Caco-2 (cell line): ENCODE measurements around the gene REEP3. TPM values are rescaled to one million over a fixed set of nuclear protein-coding genes. Genes with fewer than 3 reads are reported as not detected.

Experiments
- BruUV-seq: library from RNA; stranded (reverse); fragments of 400-500 nt; replicated peaks from 2 replicates; lab custom pipeline; 2021; lab: Mats Ljungman, UMichigan
- CTCF ChIA-PET: fragments of 300-600 bp; sonication (Branson Sonifier 250); formaldehyde crosslinking; loops from one replicate; lab custom pipeline; 2022; ENCODE audit warnings: antibody characterized with exemption; lab: Charles Lee
- POLR2A ChIA-PET: fragments of 300-600 bp; sonication (Branson Sonifier 250); formaldehyde crosslinking; loops from one replicate; lab custom pipeline; 2022; ENCODE audit warnings: antibody characterized with exemption; lab: Charles Lee
- DNase-seq, 2 experiments: peaks; one replicate each; pipeline versions ENCODE4 v3.0.0 to v3.0.0-alpha.2; 2020 to 2022
- H3K27me3 ChIP-seq: replicated peaks from 2 replicates; pipeline ENCODE4 v1.6.0; 2011; ENCODE audit warnings: low read length; ENCODE audit not compliant: control insufficient read depth, insufficient read depth
- H3K36me3 ChIP-seq: 2 replicates; pipeline ENCODE4 v1.5.1; 2011; ENCODE audit warnings: low read length; ENCODE audit not compliant: control insufficient read depth, insufficient read depth
- H3K4me1 ChIP-seq: fragments of 250-450 bp; sonication (Bioruptor Pico); 2 replicates; pipeline ENCODE4 v1.5.1; 2020; ENCODE audit warnings: mild to moderate bottlenecking
- H3K4me3 ChIP-seq: 2 replicates; pipeline ENCODE4 v1.5.1; 2011; ENCODE audit warnings: low read depth, mild to moderate bottlenecking, control low read depth, low read length
- H3K9me3 ChIP-seq: fragments of 250-450 bp; sonication (Bioruptor Pico); 2 replicates; pipeline ENCODE4 v1.5.1; 2020; ENCODE audit warnings: mild to moderate bottlenecking, moderate library complexity
- H3K27ac Mint-ChIP-seq: one replicate; pipeline ENCODE4 v1.8.0; 2022; ENCODE audit warnings: mixed read lengths; ENCODE audit not compliant: unreplicated experiment
- H3K27me3 Mint-ChIP-seq: one replicate; pipeline ENCODE4 v1.8.0; 2022; ENCODE audit warnings: mixed read lengths; ENCODE audit not compliant: insufficient read depth, unreplicated experiment
- H3K36me3 Mint-ChIP-seq: one replicate; pipeline ENCODE4 v1.8.0; 2022; ENCODE audit warnings: mild to moderate bottlenecking, mixed read lengths; ENCODE audit not compliant: insufficient read depth, unreplicated experiment
- H3K4me1 Mint-ChIP-seq: one replicate; pipeline ENCODE4 v1.8.0; 2022; ENCODE audit warnings: low read depth, mixed read lengths; ENCODE audit not compliant: unreplicated experiment
- H3K4me3 Mint-ChIP-seq: one replicate; pipeline ENCODE4 v1.8.0; 2022; ENCODE audit warnings: mild to moderate bottlenecking, moderate library complexity, mixed read lengths; ENCODE audit not compliant: unreplicated experiment
- H3K9me3 Mint-ChIP-seq: one replicate; pipeline ENCODE4 v1.8.0; 2022; ENCODE audit warnings: mixed read lengths; ENCODE audit not compliant: unreplicated experiment
- CTCF ChIP-seq, 2 experiments: fragments of 200-600 bp in 1 of 2; IDR thresholded peaks; 1 replicate in 1 of 2; 2 replicates in 1 of 2; pipeline versions ENCODE4 v1.5.1 to v1.8.0; 2011 to 2022; ENCODE audit warnings: antibody characterized with exemption in 1 of 2, control low read depth in 1 of 2, inconsistent platforms in 1 of 2, low read depth in 1 of 2, low read length in 1 of 2, mild to moderate bottlenecking in 1 of 2, moderate library complexity in 1 of 2; ENCODE audit not compliant: insufficient read depth in 1 of 2, severe bottlenecking in 1 of 2, unreplicated experiment in 1 of 2
- intact Hi-C: fragments of 100-400 bp; cut with micrococcal nuclease; formaldehyde crosslinking; loops from one replicate; pipeline ENCODE4 v1.10.0; 2022; ENCODE audit not compliant: unreplicated experiment
- total RNA-seq: library from RNA; stranded (reverse); gene quantifications from 2 replicates; pipeline ENCODE4 v1.2.3, GENCODE V29; 2022

Gene REEP3
- total RNA-seq, 1 experiment from 2014 or later, result 66.4 TPM

GRCh38 chr10:63573068-63573697 lies 52.0 kb downstream of the REEP3 start:
- intact Hi-C loops, result no loop called here
- DNase-seq, result no peak
- Histone ChIP-seq H3K9me3 (no peaks in the 10 kb centered on the region), H3K4me3 (no peak overlapping the region), H3K27me3 (no peaks in the 10 kb centered on the region), H3K4me1 (no peaks in the 10 kb centered on the region), H3K36me3 (no peaks in the 10 kb centered on the region; the same call in 1 of the 2 replicates)
- Mint-ChIP-seq H3K27me3 (no peaks in the 10 kb centered on the region), H3K9me3 (no peaks in the 10 kb centered on the region), H3K27ac (no peak overlapping the region), H3K4me3 (no peak overlapping the region), H3K36me3 (peaks cover 12% of the 10 kb centered on the region), H3K4me1 (no peaks in the 10 kb centered on the region)
- CTCF ChIA-PET, result no interaction called here
- BruUV-seq, result no TSS peak
- TF ChIP-seq CTCF (IDR thresholded peaks at IDR 0.05; ENCODE audit: insufficient read depth in 1 of 2, low read depth in 1 of 2, low read length in 1 of 2, severe bottlenecking in 1 of 2, unreplicated experiment in 1 of 2), result no peak
- POLR2A ChIA-PET, result no interaction called here

GRCh38 chr10:63574011-63574410 lies 52.8 kb downstream of the REEP3 start:
- intact Hi-C loops, result no loop called here
- Mint-ChIP-seq H3K27ac (no peak overlapping the region), H3K4me1 (no peaks in the 10 kb centered on the region), H3K4me3 (no peak overlapping the region), H3K27me3 (no peaks in the 10 kb centered on the region), H3K36me3 (peaks cover 12% of the 10 kb centered on the region), H3K9me3 (no peaks in the 10 kb centered on the region)
- DNase-seq, result no peak
- ChIA-PET POLR2A (no interaction called here), CTCF (no interaction called here)
- Histone ChIP-seq H3K4me3 (no peak overlapping the region), H3K4me1 (no peaks in the 10 kb centered on the region), H3K36me3 (no peaks in the 10 kb centered on the region; the same call in 1 of the 2 replicates), H3K27me3 (no peaks in the 10 kb centered on the region), H3K9me3 (no peaks in the 10 kb centered on the region)
- BruUV-seq, result no TSS peak
- no peak for TF ChIP-seq CTCF (IDR thresholded peaks at IDR 0.05; ENCODE audit: insufficient read depth in 1 of 2, low read depth in 1 of 2, low read length in 1 of 2, severe bottlenecking in 1 of 2, unreplicated experiment in 1 of 2)

- no peak overlapping the region for H3K4me3 ChIP-seq
- intact Hi-C loops, result no loop called here
- H3K27me3 ChIP-seq, result no peaks in the 10 kb centered on the region
- ChIA-PET POLR2A (no interaction called here), CTCF (no interaction called here)
- H3K9me3 ChIP-seq, result no peaks in the 10 kb centered on the region
- no TSS peak for BruUV-seq
- Mint-ChIP-seq H3K4me1 (no peaks in the 10 kb centered on the region), H3K27me3 (no peaks in the 10 kb centered on the region), H3K9me3 (no peaks in the 10 kb centered on the region), H3K36me3 (peaks cover 12% of the 10 kb centered on the region), H3K27ac (no peak overlapping the region), H3K4me3 (no peak overlapping the region)
- DNase-seq, result no peak
- TF ChIP-seq CTCF (IDR thresholded peaks at IDR 0.05; ENCODE audit: insufficient read depth in 1 of 2, low read depth in 1 of 2, low read length in 1 of 2, severe bottlenecking in 1 of 2, unreplicated experiment in 1 of 2), result no peak
- H3K4me1 ChIP-seq, result no peaks in the 10 kb centered on the region
- no peaks in the 10 kb centered on the region; the same call in 1 of the 2 replicates for H3K36me3 ChIP-seq
These were observed 55.3 kb downstream of the REEP3 start for GRCh38 chr10:63576501-63576900.
